ENCODE measurements around the gene STRADA.
A peak's percentile ranks its signal among the peaks of the same experiment; 100 is the strongest.

Gene STRADA

DNA sequence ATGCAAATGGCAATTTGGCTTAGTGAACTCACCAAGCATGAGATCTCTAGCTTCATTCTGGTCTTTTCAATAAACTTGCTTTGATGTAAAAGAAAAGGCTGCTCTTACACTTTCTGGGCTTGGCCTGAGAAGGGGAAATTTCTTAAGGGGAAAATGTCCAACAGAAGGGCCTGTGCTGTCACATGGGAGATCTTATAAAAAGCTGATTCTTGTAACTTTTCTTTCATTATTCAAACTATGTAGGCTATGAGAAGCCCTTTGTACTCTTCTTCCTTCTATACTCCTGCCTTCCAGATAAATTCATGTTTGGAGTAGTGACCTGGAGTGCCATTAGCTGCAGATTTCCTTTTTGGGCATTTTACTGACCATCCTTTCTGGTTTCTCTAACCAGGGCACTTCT is 58.6 kb downstream of the STRADA start:
- DNase-seq (ENCODE audit: low spot score), result no peak

DNA sequence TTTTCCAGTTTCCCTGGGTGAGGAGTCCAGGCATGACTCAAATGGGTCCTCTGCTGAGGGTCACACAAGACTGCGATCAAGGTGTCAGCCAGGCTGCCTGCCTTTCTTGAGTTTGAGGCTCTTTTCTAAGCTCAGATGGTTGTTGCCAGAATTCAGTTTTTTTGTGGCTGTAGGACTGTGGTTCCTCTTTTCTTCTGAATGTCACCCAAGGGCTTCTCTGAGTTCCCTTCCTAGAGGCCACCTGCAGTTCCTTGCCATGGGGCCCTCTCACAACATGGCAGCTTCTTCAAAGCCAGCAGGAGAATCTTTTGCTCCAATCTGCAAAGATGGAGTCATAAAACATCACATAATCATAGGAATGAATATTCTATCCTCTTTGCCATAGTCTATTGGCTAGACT is 59.2 kb downstream of the STRADA start:
- DNase-seq (ENCODE audit: low spot score), result no peak

DNA sequence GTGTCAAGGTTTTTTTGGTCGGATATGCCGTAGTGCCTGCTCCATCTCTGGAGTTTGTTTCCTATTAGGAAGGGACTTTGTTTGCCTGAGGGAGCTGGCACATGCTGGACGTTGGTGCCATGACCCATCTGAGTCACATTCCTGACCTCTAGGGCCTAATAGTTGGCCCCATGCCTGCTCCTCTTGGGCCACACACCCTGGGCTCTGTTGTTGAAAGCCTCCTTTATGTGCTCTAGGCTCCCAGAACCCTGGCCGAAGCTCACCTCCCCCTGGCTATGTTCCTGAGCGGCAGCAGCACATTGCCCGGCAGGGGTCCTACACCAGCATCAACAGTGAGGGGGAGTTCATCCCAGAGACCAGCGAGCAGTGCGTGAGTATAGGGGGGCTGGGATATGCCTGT is 60.1 kb downstream of the STRADA start:
- DNase-seq (ENCODE audit: low spot score), result no peak

DNA sequence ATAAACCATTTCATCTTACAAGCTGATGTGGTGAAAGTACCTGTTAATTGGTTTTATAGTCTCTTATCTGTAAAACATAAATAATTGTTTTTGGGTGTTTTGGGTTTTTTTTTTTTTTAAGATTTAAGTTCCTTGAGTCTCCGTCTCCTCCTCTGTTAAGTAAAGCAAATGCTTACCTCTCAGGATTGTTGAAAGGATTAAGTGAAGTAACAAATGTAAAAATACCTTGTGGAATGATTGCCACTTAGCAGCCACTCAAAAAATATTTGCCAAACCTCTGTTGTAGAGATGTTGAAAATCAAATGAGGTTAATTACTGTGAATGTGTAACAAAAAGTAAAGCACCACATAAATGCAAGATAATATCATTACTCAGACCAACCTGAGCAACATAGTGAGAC is 60.9 kb downstream of the STRADA start:
- no peak for DNase-seq (ENCODE audit: low spot score)

DNA sequence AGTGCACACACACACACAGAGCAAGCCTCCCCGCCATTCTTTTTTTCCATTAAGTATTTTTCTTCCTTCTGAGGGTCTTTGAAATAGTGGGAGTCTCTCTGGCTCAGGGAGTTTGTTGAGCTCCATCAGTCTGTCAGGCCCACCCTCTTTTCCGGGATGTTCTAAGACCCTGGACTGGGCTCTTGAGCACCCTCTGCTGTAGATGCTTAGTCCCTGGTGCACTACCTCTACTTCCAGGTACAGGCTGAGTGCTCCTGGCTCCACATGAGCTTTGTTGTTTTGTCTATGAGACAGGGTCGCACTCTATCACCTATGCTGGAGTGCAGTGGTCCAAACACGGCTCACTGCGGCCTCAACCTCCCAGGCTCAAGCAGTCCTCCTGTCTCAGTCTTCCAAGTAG is 62.4 kb downstream of the STRADA start:
- no peak for DNase-seq (ENCODE audit: low spot score)

DNA sequence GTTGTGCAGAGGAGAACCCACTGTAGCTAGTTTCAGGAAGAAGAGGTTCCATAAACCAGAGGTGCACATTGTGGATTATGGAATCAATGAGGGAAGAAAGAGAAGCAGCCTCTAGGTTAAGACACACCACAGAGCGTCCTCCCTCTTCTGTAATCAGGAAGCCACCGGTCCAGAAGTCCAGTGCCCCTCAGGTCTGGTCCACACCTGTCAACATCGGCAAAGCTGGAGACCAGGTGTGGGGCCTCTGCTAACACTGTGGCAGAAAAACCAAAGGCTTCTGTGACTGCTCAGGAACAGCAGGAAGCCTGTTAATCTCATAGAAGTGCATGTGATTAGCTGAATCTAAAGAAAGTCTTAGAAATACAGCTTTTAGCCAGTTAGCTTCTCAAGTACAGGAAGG is 65.0 kb downstream of the STRADA start:
- no peak for DNase-seq (ENCODE audit: low spot score)

DNA sequence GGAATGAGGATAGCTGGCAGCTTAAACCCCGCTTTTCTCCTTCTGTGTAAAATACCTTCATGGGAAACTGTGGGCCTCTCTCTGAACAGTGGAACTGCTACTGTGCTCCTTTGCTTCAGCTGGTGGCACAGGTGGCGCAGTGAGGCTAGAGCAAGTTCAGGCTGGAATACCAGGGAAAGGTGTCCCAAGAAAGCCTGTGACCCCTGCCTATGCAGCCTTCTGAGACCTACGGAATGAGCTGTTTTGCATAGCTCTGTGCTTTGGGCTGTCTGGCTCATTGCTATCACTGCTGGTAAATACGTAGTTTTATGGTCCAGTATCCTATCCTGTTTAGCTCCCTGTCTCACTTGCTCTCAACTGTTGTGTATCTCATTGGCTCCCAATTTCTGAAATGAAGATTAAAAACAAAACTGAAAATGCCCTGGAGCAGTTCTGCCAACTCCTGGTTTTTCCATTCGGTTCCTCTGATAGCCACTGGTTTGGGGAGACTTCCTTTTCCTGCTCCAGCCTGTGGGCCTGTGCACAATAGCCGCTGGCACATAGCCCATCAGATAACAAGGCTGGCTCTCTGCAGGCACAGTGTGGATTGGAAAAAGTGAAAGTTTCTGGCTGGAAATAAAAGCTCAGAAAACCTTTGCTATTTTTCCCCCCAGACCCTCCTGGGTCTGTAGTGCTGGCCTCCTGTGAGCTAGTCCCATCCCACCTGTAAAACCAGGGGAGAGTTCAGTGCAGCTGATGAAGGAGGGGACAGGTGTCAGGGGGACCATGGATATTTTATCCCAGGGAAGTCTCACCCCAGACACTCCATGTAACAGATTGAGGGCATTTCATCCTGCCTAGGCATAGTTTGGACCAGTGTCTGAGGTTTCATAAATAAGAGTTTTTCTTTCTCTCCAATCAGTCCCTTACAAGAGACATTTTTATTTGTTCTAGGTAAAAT is 65.7 kb downstream of the STRADA start:
- no peak for DNase-seq (ENCODE audit: low spot score)

DNA sequence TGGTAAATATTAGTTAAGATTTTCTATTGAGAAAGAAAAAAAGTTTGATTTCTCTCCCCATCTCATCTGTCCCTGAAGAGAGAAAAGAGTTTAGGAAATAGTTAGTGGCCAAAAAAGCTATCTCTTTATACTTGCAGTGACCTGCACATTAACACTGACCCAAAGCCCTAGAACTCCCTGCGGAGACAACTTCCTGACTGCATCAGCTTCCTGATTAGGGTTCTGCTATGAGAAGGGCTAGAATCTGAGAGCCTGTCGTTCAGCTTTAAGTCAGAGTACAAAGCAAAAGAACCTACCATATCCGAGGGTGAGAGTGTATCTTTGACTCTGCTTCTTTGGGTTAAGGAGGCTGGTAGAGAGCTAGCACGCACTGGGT is 66.4 kb downstream of the STRADA start:
- no peak for DNase-seq (ENCODE audit: low spot score)

DNA sequence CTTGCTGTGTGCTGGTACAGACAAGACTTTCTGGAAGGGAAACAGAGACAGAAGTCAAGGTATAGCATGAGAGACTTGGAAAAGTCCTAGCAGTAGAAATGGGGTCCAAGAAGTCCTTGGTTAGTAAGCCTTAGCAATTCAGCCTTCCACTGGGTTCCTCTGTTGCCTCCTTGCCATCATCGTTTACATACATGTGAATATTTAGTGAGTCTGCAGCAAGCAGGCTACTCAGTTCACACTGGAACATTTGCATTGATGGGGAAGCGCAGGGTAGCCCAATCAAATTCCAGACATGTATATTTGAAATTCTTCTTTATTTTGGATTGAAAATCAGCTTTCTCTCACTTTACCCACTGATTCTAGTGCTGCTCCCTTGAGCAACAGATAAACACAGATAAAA is 68.7 kb downstream of the STRADA start:
- no peak for DNase-seq (ENCODE audit: low spot score)

DNA sequence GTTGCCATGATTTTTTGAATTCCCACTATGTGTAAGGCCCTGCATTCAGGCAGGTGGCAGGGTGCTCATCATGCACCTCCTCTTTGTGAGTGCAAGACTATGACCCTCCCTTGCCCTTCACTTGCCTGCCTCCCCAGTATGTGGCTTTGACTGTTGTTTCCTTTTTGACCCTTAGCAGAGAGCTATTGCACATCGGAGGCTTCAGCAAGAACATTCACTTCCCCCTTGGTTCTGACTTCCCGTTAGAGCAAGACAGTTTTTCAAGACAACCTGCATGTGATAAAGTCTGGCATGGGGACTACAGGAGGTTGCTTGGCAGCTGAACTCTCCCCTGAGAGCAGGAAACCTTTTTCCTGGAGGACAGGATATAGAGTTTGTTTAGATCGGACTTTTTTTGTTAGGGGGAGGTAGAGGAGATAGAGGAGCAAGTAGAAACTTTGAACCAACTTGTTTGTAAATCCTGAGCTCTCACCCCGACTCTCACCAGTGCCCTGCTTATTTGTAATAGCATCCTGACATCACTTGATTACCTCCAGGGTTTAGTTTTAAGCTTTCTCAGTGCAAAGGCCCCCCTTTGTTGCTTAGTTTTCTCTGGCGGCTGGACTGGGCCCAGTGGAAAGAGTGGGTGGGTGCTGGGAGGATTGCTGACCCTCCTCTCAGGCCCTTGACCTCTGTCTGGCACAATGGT is 75.9 kb downstream of the STRADA start:
- DNase-seq (ENCODE audit: low spot score), result peak; percentile 44

DNA sequence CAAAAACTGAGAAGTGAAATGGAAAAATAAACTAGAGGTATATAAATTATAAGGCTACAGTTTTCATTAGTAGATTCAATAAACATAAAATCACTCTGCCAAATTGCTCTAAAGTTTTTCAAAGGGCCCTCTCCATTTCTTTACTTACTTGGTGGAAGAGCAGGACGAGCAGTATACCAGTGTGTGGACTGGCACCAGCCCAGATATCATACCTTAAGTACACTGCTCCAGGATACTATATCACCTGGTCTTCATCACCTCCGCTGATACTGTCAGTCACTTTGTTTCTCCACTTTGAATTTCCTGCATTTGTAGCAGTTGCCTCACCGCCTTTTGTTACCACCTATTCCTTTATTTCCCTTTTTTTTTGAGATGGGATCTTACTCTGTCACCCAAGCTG is 81.7 kb downstream of the STRADA start:
- no peak for DNase-seq (ENCODE audit: low spot score)

DNA sequence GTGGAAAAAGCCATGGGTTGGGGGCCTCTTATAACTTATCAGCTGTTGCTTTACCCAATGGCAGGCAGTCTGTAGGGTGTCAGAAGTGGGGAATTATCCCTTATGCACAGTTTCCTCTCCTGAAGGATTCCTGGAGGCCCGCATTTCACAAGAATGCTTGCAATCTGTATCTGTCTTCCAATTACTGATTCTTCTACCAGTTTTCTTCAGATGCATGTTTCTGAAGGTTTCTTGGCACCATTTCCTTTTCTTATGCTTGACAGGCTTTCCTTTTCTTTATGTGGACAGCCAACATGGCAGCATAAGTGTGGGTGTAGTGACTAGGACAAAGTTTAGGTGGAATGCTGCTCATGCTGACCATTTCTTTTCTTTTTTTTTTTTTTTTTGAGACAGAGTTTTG is 83.2 kb downstream of the STRADA start:
- DNase-seq (ENCODE audit: low spot score), result no peak

DNA sequence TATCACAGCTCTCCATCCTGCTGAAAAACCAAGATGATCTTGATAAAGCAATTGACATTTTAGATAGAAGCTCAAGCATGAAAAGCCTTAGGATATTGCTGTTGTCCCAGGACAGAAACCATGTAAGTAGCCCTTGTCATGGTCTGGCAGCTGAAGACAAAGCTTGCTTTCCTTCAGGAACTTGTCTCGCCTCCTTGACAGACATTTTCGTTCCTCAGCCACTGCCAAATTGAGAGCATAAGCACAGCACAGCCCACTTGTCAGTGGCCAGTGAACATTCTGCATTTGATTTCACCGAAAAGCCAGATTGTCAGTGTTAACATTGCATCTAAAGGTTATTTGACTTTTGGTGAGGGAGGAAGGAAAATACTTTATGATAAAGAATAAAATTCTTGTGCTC is 83.8 kb downstream of the STRADA start:
- no peak for DNase-seq (ENCODE audit: low spot score)

DNA sequence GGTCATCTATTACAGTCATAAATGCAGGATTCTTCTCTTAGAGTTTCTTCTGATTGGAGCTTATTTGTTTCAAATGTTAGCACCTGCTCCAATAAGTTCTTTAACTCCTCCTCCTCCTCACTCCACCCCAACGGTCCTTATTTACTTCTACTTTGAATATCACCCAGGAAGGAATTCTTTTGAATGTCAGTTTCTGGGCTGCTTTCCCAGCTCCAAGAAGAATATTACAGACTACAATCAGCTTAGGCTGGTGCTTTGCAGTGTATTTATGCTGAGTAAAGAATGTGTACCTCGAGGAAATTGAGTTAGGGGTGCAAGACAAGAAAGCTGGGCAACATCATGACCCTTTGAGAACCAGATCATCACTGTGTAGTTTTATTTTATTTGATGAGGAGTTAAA is 88.5 kb downstream of the STRADA start:
- DNase-seq (ENCODE audit: low spot score), result no peak

Data from germinal center (tissue), 1 donor.